Stimulated activated CD8-positive, alpha-beta memory T cell treated with anti-CD3 and anti-CD28 coated beads, Interleukin-12 subunit alpha, Interleukin-12 subunit beta, amount 100 ng/mL, for 4 hours (primary cell): ENCODE results near the gene EEF1A2.

Source experiments
- DNase-seq: peaks from one replicate; pipeline ENCODE4 v3.0.0-alpha.2; 2020; ENCODE audit warnings: low read depth

The EEF1A2 gene

GRCh38 chr20:63469713-63470101 is 29.2 kb downstream of the EEF1A2 start:
- DNase-seq, result no peak

DNA sequence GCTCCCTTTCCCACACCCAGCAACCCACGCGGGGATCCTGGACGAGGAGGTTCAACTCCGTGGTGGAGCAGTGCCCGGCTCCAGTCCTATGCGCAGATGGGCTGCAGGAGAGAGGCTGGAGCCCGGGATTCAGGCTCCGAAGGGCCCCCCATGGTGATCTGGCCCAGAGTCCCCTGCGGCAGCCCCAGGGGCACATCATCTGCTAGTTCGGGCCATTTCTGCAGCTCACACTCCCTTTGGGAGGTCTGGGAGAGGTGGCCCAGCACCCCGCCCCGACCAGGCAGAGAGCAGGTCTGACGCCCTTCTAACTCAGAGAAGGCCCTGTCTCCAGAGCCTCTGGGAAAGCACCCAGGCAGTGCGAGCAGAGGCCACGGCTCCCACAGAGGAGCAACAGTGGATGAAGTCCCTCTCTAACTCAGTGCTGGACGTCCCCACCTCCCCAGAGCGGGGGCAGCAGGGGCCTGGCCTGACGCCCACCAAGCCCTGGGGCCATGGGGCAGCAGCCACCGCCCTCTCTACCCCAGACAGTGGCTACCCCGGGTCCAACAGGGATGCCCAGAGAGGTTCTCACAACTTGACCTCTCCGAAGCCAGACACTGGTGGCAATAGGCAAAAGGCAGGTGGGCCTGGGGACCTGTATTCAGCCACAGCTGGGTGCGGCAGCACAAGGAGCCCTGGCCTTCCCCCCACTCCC is 29.7 kb downstream of the EEF1A2 start:
- no peak for DNase-seq

DNA sequence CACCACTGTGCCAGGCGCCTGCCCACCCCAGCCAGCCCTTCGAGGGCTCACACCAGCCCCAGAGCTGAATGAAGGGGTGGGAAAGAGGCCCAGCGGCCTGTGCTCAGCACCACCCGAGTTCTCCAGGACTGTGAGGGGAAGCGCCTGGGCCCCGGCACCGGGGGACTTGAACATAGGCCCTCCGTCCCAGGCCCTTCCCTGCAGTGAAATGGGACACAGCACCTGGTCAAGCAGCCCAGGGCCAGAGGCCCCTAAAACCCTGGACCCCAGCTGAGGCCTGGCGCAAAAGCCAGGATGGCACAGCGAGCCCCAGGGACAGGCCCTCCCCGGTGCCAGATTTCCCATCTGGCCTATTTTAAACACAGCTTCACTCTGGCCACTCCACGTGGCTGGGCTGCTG is 30.5 kb downstream of the EEF1A2 start:
- DNase-seq, result no peak

- DNase-seq, result no peak
These were observed 31.4 kb downstream of the EEF1A2 start for GRCh38 chr20:63467294-63468083.

DNA sequence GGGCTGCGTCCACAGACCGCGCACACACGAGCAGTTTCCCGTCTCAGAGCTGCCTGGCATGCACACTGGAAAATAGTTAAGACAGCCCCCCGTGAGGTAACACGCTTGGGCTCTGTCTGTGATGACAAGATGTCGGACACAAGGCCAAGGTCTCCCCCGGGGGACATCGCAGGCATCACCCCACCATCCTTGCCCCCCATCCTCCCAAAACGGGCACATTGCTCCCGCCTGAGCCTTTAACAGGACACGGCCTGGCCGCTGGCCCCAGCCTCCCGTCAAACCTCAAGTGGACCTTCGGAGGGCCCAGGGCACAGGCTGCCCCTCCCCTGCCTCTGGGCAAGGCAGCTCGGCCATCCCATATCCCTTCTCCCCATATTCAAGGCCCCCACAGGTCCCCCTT is 32.0 kb downstream of the EEF1A2 start:
- no peak for DNase-seq

DNA sequence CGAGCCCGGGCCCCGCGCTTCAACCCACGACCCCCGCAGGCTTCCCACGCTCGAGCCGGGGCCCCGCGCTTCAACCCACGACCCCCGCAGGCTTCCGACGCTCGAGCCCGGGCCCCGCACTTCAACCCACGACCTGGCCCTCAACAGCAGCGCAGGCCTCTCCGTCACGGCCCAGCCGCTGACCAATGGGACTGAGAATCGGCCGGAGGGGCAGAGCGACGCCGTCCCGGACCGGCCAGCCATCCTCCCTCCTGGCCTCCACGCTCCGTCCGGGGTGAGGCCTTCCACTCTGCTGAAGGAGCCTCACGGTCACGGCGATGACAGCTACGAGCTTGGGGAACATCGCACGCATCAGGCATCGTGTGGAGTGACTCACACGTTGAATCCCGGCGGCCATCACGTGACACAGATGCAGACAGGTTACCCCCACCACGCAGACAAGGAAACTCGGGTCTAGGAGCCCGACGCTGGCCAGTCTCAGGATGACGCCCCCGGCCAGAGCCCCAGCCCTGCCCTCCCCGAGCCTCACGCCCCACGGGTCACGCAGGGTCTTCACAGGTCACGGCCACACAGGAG is 32.5 kb downstream of the EEF1A2 start:
- DNase-seq, result no peak

- DNase-seq, result no peak
These were observed 33.3 kb downstream of the EEF1A2 start for GRCh38 chr20:63465380-63466249.

DNA sequence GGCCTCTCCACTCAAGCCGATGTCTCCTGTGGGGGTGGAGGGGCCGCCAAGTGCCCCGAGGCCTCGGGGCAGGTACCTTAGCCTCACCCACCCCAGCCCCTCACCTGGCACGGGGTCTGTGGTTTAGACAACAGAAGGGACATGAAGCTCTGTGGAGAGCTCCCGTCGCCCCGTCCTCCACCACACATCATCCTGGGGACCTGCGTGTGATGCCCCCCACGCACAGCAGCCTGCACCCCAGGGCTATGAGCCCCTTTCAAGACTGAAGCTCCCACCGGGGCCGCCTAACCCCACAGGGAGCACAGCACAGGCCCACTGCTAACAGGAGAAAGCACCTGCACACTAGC is 34.6 kb downstream of the EEF1A2 start:
- no peak for DNase-seq

DNA sequence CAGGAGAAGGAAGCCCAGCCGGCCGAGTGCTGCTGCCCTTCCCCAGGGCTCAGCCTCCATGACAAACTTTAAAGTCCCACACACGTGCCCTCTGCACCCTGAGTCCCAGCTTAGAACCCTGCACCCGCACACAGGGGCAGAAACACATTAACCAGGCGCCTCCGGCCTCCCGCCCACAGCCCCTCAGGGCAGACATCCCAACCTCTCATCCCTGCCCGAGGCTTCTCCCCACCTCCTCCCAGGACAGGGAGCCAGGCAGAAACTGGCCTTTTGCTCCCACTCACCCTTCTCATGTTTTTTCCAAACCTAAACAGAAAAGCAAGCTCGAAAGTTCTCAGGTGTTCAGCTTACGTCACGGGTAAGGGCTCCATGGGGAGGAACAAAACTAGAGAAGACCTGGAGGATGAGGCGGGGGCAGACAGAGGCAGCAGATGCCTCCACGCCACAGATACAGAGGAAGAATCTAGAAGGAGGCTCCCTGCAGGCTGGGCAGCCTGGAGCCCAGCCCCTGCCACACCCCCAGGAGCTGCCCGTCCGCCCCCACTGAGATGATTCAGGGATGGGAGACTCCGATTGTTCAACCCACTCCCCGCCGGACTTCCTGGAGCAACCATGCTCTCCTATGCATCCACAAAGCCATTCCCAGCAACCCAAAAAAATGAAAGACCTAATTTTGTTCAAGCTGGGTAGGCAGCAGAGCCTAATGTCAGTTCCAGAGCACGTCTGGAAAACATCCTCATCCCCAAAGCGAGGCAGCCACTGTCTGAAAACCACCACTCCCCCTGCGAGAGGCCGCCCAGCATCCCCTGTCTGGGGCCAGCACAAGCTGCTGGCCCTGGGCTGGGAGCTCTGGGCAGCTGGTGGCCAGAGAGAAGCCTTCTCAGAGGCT is 35.2 kb downstream of the EEF1A2 start:
- DNase-seq, result no peak

GRCh38 chr20:63462244-63462643 is 36.6 kb downstream of the EEF1A2 start:
- no peak for DNase-seq

DNA sequence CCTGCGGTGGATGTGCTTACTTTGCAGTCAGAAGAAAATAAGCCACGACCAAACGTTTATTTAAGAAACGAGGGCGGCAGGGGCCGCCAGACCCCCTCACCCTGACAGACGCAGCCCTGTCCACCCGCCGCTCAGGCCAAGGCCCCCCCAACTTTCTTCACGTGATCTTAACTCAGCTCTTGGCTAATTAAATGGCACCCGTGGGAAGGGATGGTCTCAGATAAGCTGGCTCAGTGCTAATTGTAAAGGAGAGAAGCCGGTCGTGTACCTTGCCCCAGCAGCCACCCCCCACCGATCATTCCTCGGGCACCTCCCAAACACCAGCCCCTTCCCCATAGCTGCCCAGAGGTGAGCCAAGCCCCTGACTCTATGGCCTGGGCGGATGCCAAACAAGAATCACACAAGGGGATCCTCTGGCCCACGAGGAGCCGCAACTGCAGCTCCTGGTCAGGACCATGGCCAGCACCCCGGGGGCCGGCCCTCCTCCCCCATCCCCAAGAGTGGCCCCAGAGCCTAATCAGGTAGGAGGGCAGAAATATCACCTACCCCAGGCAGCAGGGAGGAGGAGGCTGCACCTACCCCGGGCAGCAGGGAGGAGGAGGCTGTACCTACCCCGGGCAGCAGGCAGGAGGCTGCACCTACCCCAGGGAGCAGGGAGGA is 37.6 kb downstream of the EEF1A2 start:
- DNase-seq, result no peak

DNA sequence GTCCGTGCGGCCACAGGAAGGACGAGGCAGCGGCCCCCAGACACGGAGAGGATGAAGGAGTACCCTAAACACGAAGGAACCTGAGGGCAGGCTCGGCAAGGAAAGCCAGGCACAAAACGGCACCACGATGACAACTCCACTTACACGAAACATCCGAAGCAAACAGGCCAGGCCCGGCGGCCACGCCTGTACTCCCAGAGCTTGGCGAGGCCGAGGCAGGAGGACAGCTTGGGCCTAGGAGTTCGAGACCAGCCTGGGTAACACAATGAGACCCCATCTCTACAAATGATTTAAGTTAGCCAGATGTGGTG is 39.9 kb downstream of the EEF1A2 start:
- DNase-seq, result no peak

GRCh38 chr20:63458170-63459069 is 40.5 kb downstream of the EEF1A2 start:
- DNase-seq, result no peak

- no peak for DNase-seq
These were observed 41.1 kb downstream of the EEF1A2 start for GRCh38 chr20:63457737-63458136.

DNA sequence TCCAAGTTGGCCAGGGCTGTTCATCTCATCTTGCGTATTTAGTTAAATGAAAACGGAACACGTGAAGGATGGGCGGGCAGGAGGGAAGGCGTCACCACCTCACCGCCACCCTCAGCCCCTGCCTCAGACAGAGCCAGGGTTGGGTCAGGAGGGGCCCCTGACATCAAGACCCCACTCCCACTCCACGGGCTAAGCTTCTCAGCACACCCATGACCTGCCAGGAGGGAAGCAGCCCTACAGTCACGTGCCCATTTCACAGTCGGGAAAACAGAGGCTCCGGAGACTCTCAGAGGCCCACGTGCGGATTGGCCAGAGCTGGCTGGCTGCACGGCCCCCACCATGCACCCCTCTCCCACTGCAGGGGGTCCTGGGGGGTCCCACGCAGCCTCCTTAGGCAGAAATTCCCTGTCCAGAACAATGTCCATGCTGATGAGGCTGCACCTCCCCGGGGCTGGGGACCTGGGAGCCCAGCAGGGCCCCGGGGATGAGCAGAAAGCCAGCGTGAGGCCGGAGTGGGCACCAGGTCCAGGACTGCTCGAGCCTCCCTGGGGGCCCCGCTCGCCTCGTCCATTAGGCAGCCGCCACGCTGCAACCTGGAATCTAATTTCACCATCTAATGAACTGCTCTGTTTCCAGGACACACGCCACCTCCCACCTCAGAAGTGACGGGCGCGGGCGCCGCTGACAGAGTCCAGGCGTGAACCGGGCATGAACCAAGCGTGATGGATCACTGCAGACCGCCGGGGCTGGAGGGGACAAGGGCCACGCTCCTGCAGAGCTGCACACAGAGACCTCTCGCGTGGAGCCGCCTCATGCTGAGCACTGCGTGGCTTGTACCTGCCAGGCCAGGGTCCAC is 42.2 kb downstream of the EEF1A2 start:
- DNase-seq, result no peak

- no peak for DNase-seq
These were observed 43.4 kb downstream of the EEF1A2 start for GRCh38 chr20:63455568-63455859.

DNA sequence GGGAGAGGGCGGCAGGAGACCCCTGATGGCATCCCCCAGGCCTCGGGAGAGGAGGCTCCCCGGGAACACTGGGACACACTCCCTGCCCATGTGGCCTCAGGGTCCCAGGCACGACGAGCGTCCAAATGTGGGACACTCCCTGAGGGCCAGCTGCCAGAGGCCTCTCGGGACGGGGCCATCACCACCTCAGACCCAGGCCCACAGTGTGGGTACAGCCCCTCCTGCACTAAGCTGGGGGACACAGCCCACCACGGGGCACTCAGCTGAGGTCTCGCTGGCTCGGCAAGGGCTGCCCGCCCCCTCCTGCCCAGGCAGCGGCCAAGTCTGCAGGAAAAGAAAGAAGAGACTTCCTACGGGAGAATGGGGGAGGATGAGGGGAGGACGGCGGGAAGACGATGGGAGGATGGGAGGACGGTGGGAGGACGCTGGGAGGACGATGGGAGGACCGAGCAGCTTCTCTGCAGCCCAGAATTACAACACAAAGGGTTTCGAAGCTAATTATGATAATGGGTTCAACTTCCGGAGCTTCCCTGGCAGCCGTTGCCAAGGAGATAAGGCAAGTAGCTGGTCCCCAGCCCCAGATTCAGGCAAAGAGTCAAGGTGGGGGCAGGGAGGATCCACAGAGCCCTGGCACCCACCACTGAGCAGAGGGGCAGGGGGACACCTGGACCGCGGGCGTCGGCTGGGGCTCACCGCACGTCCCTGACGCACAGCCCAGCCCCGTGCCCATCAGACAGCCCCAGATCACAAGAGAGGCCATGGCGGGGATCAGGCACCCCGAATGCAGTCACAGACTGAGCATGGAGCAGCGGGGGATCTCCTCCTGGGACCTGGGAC is 43.9 kb downstream of the EEF1A2 start:
- DNase-seq, result no peak

GRCh38 chr20:63452821-63453523 is 45.9 kb downstream of the EEF1A2 start:
- no peak for DNase-seq
